Measurements from ENCODE around the gene AGBL1.

Gene AGBL1

DNA sequence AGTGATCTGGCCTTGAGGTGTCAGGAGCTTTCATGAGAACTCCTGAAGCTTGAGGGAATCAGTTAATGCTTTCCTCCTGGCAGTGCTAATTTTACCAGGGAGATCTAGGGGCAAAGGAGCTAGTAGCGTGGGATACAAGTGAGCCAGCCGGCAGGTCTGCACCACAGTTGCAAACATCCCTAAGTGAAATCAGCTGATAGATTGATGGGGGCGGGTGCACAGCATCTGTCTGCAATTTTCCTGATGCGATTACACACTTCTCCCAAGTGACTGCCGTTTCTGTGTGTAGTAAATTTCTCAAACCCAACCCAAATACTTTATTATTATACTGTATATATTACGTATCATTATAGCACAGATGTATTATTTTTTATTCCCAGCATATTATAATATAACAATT lies 304.5 kb downstream of the AGBL1 start:
- Mint-ChIP-seq H3K27ac (no peak overlapping the region), H3K4me1 (peaks cover 6% of the 10 kb centered on the region), H3K4me3 (no peak overlapping the region), H3K9me3 (no peaks in the 10 kb centered on the region), H3K36me3 (ENCODE audit: low read depth) (no peaks in the 10 kb centered on the region), H3K27me3 (ENCODE audit: low read depth) (peaks cover 6% of the 10 kb centered on the region)
- TF ChIP-seq, protein P1, sequence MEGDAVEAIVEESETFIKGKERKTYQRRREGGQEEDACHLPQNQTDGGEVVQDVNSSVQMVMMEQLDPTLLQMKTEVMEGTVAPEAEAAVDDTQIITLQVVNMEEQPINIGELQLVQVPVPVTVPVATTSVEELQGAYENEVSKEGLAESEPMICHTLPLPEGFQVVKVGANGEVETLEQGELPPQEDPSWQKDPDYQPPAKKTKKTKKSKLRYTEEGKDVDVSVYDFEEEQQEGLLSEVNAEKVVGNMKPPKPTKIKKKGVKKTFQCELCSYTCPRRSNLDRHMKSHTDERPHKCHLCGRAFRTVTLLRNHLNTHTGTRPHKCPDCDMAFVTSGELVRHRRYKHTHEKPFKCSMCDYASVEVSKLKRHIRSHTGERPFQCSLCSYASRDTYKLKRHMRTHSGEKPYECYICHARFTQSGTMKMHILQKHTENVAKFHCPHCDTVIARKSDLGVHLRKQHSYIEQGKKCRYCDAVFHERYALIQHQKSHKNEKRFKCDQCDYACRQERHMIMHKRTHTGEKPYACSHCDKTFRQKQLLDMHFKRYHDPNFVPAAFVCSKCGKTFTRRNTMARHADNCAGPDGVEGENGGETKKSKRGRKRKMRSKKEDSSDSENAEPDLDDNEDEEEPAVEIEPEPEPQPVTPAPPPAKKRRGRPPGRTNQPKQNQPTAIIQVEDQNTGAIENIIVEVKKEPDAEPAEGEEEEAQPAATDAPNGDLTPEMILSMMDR (IDR thresholded peaks at IDR 0.05; ENCODE audit: unreplicated experiment in 3 of 3), result no peak

DNA sequence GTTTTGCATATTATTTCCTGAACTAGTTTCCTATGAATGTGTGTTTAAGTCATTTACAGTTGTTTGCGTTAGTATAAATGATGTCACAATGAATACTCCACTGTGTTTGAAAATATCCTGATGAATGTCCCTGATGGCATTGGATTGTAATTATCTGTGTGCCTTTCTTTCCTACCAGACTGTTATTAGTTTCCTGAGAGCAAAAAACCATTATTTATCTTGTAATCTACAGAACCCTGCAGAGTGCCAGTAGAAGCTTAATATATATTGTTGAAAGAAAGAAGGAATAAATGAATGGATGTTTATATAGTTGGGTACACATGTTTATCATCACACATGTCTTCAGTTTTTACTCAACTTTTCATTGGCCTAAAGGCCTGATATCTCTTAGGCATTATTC lies 312.6 kb downstream of the AGBL1 start:
- Mint-ChIP-seq H3K36me3 (ENCODE audit: low read depth) (no peaks in the 10 kb centered on the region), H3K27me3 (ENCODE audit: low read depth) (peaks cover 6% of the 10 kb centered on the region), H3K4me1 (no peaks in the 10 kb centered on the region), H3K4me3 (no peak overlapping the region), H3K27ac (no peak overlapping the region), H3K9me3 (no peaks in the 10 kb centered on the region)
- TF ChIP-seq, protein P1 (IDR thresholded peaks at IDR 0.05; ENCODE audit: unreplicated experiment in 3 of 3), result no peak

DNA sequence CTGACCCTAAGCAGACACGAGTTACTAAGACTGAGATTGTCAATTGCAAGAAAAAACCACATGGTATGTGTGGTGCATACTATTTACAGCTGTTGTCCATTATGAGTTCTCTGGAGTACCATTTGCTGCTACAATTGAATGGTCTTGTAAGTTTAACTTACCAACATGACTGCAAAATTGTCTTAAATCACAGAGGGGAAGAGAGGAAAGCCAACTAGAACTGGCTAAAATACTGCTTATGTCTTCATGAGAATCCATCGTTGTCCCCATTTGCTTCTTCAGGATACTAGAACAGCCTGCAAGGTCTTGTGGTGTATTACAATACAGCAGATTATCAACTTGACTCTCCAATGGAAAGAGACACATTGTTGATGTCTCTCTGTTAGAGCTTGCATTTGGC lies 313.2 kb downstream of the AGBL1 start:
- TF ChIP-seq, protein P1 (IDR thresholded peaks at IDR 0.05; ENCODE audit: unreplicated experiment in 3 of 3), result no peak
- Mint-ChIP-seq H3K27me3 (ENCODE audit: low read depth) (peaks cover 5% of the 10 kb centered on the region), H3K27ac (no peak overlapping the region), H3K36me3 (ENCODE audit: low read depth) (no peaks in the 10 kb centered on the region), H3K4me3 (no peak overlapping the region), H3K4me1 (no peaks in the 10 kb centered on the region), H3K9me3 (no peaks in the 10 kb centered on the region)

DNA sequence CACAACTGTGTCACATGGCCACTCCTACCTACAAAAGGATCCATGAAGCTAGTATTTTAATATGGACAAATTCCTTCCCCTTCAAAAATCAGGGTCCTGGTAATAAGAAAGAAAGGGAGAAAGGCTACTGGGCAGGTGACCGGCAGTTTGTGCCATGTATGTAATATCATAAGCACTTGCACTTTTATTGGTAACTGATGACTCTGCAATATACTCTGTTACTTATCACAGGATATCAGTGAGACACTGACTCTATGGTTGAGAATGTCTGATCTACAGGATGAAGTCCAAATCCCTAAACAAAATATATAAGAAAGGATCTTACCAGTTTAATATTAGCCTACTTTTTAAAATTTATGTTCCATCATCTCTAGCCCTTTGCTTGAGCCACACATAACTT lies 315.2 kb downstream of the AGBL1 start:
- TF ChIP-seq, protein P1 (IDR thresholded peaks at IDR 0.05; ENCODE audit: unreplicated experiment in 3 of 3), result no peak
- no peak overlapping the region for H3K27ac Mint-ChIP-seq
- no peaks in the 10 kb centered on the region for H3K4me1 Mint-ChIP-seq
- H3K9me3 Mint-ChIP-seq, result no peaks in the 10 kb centered on the region
- no peak overlapping the region for H3K4me3 Mint-ChIP-seq
- H3K27me3 Mint-ChIP-seq (ENCODE audit: low read depth), result peaks cover 5% of the 10 kb centered on the region
- no peaks in the 10 kb centered on the region for H3K36me3 Mint-ChIP-seq (ENCODE audit: low read depth)

DNA sequence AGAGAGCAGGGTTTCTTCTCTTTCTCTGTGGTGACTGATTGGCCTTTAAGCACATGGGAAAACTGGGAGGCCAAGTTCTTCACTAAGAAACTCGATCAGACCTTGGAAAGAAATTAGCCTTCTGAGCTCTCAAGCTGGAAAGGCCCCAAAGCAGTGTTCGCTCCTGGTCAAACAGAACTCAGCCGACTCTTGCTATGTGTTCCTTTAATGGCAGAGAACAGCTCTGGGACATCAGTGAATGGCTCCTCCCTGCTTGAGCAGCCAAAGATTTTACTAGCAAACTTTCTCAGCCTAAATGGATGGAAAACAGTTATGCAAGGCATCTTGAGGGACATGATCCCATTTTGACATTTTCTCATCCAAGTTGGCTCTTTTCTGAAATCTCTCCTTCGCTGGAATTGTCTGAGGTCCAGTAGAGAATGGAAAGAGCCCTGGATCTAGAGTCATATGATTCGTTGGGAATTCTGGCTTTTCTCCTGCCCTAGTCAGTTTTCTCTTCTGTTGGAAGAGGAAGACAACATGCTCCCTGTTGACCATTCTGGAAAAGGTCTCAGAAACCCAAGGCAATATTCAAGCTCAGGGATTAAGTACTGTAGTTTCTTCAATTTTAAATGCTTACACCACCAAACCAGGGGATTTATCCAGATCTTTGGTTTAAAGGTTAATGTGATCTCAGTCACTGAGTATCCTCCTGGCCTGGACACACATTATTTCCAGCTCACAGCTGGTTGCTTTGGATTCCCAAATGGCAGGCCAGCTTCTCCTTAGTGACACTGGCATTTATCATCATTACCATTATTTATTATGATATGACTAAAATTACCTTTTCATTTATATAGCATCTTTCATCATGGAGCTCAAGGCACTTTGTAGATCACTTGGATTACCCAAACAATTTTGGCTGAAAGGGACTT lies 319.6 kb downstream of the AGBL1 start:
- TF ChIP-seq, protein P1 (IDR thresholded peaks at IDR 0.05; ENCODE audit: unreplicated experiment in 3 of 3), result no peak
- no peaks in the 10 kb centered on the region for H3K4me1 Mint-ChIP-seq
- no peaks in the 10 kb centered on the region for H3K9me3 Mint-ChIP-seq
- peaks cover 9% of the 10 kb centered on the region for H3K27me3 Mint-ChIP-seq (ENCODE audit: low read depth)
- no peak overlapping the region for H3K4me3 Mint-ChIP-seq
- H3K36me3 Mint-ChIP-seq (ENCODE audit: low read depth), result no peaks in the 10 kb centered on the region
- H3K27ac Mint-ChIP-seq, result no peak overlapping the region

DNA sequence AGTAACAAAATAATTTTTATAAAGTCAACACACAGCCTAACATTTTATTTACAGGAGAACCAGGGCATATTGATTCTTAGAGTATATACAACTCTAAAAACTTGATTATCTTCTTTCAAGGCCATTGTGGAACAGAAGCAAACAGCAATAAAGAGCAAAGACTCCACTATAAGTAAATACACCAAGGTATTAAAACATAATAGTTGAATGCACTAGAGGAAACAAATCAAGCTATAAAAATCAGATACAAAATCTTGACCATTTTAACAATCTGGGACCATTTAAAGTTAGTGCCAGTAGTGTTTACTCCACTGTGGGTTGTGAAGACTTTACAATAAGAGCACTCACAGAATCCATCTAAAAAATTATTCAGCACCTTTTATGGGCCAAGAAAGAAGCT lies 323.6 kb downstream of the AGBL1 start:
- TF ChIP-seq, protein P1 (IDR thresholded peaks at IDR 0.05; ENCODE audit: unreplicated experiment in 3 of 3), result no peak
- Mint-ChIP-seq H3K36me3 (ENCODE audit: low read depth) (no peaks in the 10 kb centered on the region), H3K9me3 (no peaks in the 10 kb centered on the region), H3K4me1 (no peaks in the 10 kb centered on the region), H3K27me3 (ENCODE audit: low read depth) (peaks cover 9% of the 10 kb centered on the region), H3K27ac (no peak overlapping the region), H3K4me3 (no peak overlapping the region)

Measured in nephron (organoid).